Pons (tissue), 1 donor: ENCODE data around the gene TRABD.
A peak's percentile ranks its signal among the peaks of the same experiment; 100 is the strongest.
"Not testable (repeated sequence)": the region's sequence is repeated elsewhere in the genome, so short reads cannot be mapped to it uniquely, and the experiment has no call there.

Source experiments
- DNase-seq: peaks from one replicate; pipeline ENCODE4 v3.0.0-alpha.2; 2016; ENCODE audit warnings: low spot score

Gene TRABD

DNA sequence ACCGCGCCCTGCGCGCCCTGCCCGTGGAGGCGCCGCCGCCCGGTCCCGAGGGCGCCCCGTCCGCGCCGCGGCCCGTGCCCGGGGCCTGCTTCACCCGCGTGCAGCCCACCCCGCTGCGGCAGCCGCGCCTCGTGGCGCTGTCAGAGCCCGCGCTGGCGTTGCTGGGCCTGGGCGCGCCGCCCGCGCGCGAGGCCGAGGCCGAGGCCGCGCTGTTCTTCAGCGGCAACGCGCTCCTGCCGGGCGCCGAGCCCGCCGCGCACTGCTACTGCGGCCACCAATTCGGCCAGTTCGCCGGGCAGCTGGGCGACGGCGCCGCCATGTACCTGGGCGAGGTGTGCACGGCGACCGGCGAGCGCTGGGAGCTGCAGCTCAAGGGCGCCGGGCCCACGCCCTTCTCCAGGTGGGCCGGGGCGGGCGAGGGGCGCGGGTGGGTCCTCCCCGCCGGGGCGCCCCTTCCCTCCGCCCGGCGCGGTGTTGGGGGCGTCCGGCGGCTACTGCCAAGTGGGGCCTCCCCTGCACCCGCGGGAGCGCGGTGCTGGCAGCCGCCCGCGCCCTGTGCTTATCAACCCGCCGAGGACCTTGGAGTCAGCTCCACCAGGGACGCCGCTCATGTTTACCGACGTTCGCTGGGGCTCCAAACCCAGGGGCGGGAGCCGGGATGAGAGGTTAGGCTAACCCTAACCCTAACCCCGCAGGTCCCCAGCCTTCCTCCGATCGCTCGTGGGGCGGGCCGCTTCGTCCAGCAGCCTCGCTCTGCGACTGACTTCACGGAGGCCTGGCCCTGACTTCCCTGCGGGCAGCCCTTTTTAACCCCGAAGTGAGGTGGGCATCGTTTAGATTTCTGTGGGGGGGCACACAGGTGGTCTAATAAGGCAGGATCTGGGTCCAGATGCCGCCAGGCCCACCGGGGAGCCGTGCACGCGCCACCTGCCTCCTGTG is 15.7 kb downstream of the TRABD start:
- no peak for DNase-seq

DNA sequence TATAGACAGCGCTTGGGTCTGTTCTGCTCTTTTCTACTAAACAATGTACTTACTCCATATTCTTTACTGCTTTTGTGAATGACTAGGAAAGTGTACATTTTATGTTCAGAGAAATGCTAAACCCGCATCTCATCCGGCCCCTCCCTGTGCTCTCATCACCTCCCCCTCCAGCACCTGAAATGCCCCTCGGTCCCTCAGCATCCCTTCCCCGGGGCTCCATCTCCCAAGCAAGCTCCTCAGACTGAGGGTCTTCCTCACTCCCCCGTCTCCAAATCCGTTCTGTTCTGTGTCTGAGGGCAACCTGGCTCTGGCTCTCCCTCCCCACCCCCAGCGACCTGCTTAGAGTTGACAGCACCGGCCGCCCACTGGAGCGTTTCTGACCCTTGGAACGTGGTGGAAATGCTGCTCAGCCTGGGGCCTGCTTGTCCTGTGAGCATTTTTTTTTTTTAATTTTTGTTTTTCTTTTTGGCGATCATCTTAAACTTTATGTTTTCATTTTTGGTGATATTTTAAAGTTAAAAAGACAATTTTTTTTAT is 16.5 kb downstream of the TRABD start:
- no peak for DNase-seq

- DNase-seq: no peak
These were observed 17.6 kb downstream of the TRABD start for GRCh38 chr22:50203288-50203687.

DNA sequence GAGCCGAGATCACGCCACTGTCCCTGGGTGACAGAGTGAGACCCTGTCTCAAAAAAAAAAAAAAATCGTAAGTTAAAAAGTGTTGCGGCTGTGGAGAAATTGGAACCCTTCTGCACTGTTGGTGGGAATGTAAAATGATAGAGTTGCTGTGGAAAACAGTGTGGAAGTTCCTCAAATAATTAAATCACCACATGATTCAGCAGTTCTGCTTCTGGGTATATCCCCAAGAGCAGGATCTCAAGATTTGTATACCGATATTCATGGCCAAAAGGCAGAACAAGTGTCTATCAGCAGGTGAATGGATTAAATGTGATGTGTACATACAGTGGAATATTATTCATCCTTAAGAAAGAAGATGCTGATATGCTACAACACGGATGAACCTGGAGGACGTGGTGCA is 18.9 kb downstream of the TRABD start:
- no peak for DNase-seq

- not testable (repeated sequence) for DNase-seq
These were observed 19.3 kb downstream of the TRABD start for GRCh38 chr22:50204998-50205397.

GRCh38 chr22:50205781-50206569 is 20.3 kb downstream of the TRABD start:
- no peak for DNase-seq

DNA sequence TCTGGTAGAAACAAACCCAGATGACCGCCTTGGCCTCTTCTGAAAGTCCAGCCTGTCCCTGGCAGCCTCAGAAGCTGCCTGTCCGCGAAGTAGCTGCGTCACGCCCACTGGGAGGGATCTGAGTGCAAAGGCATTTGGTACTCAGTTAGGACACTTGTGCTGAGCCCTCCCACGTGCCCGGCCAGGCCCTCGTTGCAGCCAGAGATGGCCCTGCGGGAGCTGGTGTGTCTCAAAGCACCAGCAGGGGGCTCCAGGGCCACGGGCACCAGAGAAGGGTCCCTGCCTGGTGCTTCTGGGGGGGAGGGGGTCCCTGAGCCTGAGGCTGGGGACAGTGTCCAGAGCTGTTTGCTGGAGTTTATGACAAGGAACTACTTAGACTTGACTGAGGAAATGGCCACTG is 20.9 kb downstream of the TRABD start:
- DNase-seq: no peak

DNA sequence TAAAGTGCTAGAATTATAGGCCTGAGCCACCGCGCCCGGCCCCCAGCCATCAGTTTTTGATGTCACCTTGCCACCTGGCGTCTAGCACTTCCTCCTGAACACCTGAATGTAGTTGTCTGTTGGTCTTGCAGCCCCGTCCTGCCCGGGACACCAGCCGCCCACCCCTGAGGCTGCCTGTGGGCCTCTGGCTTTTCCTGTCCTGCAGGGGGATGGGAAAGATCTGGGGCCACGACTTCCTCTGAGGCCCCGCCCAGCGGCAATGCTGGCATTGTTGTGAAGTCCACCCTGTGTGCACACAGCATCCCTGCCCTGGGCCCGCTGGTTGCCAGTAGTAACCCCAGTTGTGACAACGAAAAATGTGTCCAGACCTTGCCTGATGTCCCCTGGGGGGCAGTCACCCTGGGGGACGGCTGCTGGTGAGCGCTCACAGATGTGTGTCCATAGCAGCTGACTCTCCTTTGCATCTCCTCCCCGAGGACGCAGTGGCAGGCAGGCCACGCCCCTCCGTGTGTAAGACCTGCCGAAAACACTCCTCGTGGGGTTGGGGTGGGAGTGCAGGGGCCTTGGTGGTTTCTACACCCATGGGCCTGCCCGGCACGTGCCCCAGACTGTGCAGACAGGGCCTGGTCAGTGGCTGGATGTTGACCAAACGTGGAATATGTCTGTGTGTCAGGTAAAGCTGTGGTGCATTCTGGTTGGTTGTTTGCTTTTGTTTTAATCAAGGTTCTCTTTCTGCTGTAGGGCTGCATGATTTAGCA is 21.8 kb downstream of the TRABD start:
- DNase-seq: no peak

DNA sequence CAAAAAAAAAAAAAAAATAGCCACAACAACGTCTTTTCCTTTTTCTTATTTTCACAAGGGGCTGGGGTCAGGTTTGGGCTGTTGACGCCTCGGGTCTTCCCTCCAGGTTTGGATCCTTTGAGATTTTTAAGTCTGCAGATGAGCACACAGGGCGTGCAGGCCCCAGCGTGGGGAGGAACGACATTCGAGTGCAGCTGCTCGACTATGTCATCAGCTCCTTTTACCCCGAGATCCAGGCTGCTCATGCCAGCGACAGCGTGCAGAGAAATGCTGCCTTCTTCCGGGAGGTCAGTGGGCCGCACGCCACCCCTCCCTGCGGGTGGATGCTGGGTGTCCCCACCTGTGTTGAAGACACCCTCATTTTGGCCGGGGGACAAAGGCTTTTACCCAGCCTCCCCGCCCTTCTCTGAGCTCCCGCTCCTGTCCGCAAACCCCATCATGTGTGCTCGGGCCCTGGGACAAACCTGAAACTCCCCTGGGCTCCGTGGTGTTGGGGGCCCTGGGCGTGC is 22.8 kb downstream of the TRABD start:
- DNase-seq: no peak

GRCh38 chr22:50208939-50209892 is 23.5 kb downstream of the TRABD start:
- DNase-seq: no peak

DNA sequence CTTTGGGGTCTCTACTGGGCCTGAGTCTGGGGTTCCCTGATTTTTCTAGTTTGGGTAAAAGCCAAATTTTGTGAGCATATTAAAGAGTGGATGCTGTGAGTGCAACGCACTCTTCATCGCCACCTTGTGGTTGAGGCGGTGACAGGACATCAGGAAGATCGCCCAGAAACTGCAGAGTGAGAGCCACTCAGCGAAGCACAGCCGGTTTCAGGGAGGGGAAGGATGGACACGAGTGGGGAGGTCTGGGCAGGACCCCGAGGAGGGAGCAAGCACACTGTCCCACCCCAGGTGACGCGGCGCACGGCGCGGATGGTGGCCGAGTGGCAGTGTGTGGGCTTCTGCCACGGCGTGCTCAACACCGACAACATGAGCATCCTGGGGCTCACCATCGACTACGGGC is 24.2 kb downstream of the TRABD start:
- DNase-seq: peak; percentile 56

GRCh38 chr22:50210378-50211139 is 24.8 kb downstream of the TRABD start:
- no peak for DNase-seq

GRCh38 chr22:50211147-50211546 is 25.4 kb downstream of the TRABD start:
- no peak for DNase-seq

DNA sequence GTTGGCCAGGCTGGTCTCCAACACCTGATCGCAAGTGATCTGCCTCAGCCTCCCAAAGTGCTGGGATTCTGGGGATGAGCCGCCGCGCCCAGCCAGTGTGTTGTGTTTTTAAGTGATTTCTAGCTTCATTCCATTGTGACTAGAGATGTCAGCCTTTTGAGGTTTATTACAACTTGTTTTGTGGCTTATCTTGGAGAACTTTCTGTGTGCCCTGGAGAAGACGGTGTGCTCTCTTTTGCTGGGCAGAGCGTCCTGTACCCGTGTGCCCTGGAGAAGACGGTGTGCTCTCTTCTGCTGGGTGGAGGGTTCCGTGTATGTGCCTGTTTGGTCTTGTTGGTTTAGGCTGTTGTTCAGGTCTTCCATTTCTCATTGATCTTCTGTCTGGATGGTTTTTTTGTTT is 27.6 kb downstream of the TRABD start:
- no peak for DNase-seq

DNA sequence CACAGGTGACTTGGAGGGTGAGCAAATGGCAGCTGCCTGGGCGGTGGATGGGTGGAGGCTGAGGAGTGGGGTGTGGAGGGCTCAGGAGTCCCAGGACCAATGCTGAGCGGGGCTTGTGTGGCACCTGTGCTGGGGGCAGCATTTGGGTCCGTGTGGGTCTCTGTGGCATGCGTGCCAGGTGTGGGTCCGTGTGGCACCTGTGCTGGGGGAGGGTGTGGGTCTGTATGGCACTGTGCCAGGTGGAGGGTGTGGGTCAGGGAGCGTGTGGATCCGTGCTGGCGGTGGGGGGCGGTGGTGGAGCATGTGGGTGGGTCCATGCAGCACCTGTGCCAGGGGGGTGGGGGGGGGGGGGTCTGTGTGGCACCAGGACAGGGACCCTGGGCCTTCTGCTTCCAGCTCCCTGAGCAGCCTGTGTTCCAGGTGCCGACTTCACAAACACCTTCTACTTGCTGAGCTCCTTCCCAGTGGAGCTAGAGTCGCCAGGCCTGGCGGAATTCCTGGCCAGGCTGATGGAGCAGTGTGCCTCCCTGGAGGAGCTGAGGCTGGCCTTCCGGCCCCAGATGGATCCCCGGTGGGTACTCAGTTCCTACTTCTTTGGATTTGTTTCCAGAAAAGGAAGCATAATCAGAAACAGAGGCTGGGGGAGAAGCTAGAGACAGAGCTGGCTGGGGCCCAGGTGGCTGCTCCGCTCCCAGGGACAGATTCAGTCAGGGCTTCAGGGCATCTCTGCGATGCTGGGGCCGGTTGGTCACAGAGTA is 29.8 kb downstream of the TRABD start:
- DNase-seq: no peak

GRCh38 chr22:50216055-50216683 is 30.5 kb downstream of the TRABD start:
- no peak for DNase-seq

DNA sequence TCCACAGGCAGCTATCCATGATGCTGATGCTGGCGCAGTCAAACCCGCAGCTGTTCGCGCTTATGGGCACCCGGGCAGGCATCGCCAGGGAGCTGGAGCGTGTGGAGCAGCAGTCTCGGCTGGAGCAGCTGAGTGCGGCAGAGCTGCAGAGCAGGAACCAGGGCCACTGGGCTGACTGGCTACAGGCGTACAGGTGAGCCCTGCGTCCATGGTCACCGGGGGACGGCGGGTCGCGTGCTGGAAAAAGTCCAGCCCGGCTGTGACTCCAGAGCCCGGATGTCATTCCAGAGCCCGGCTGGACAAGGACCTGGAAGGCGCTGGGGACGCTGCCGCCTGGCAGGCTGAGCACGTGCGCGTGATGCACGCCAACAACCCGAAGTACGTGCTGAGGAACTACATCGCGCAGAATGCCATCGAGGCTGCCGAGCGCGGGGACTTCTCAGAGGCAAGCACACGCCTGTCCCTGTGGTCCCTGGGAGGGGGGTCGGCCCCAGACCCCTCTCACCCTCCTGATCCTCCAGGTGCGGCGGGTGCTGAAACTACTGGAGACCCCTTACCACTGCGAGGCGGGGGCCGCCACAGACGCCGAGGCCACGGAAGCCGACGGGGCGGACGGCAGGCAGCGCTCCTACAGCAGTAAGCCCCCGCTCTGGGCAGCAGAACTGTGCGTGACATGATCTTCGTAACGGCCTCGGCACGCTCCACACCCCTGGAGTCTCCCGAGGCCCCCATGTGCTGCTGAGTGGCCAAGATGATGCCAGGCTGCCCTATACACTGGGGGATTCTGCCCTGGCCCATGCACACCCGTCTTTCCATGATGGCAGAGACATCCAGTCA is 31.2 kb downstream of the TRABD start:
- no peak for DNase-seq
